B cell (primary cell): ENCODE data around the gene FHL1. TPM values are rescaled to one million over a fixed set of nuclear protein-coding genes. Genes with fewer than 3 reads are reported as not detected.

Experiments used
- ATAC-seq: fragments of 200-7000 bp; cut with Tn5 transposase; one replicate; pipeline ENCODE4 v1.10.0; 2021; ENCODE audit warnings: low read depth, mild to moderate bottlenecking, moderate number of reproducible peaks, moderate library complexity
- CTCF ChIA-PET: fragments of 350-600 bp; sonication (Branson Sonifier 250); formaldehyde crosslinking; loops from one replicate; lab custom pipeline; 2021; ENCODE audit warnings: antibody characterized with exemption, inconsistent platforms; lab: Charles Lee
- POLR2A ChIA-PET: fragments of 350-600 bp; sonication (Branson Sonifier 250); formaldehyde crosslinking; loops from one replicate; lab custom pipeline; 2021; ENCODE audit warnings: antibody characterized with exemption; lab: Charles Lee
- DNase-seq: peaks from one replicate; pipeline ENCODE4 v3.0.0; 2013
- H2AFZ ChIP-seq: 2 replicates; pipeline ENCODE4 v1.6.1; 2012; ENCODE audit warnings: mild to moderate bottlenecking, low read depth, low read length; ENCODE audit not compliant: insufficient read depth, poor library complexity, severe bottlenecking
- H3K27ac ChIP-seq, 2 donors: 1 replicate in 1 of 2; 2 replicates in 1 of 2; pipeline ENCODE4 v1.5.1; 2012 to 2013; ENCODE audit warnings: low read length in 2 of 2, mild to moderate bottlenecking in 2 of 2, moderate library complexity in 1 of 2
- H3K27me3 ChIP-seq, 4 experiments: fragments of 200-600 bp in 1 of 4; sonication (generic) in 1 of 4; replicated peaks in 1 of 4; 1 replicate in 2 of 4; 2 replicates in 2 of 4; pipeline versions ENCODE4 v1.6.1 to v1.7.0; 2013 to 2016; ENCODE audit warnings: low read length in 3 of 4, mild to moderate bottlenecking in 2 of 4, mixed read lengths in 1 of 4, moderate library complexity in 1 of 4; ENCODE audit not compliant: insufficient read depth in 4 of 4, control insufficient read depth in 3 of 4; ENCODE audit errors: control extremely low read depth in 1 of 4
- H3K36me3 ChIP-seq, 2 experiments: replicated peaks in 1 of 2; 1 replicate in 1 of 2; 2 replicates in 1 of 2; pipeline versions ENCODE4 v1.6.1 to v1.7.1; 2013; ENCODE audit warnings: low read length in 1 of 2; ENCODE audit not compliant: insufficient read depth in 2 of 2, control insufficient read depth in 1 of 2; ENCODE audit errors: control extremely low read depth in 1 of 2, extremely low read depth in 1 of 2
- H3K4me1 ChIP-seq, 2 donors: fragments of 200-600 bp in 1 of 2; sonication (generic) in 1 of 2; 1 replicate in 1 of 2; 2 replicates in 1 of 2; pipeline versions ENCODE4 v1.5.1 to v1.6.1; 2013 to 2017; ENCODE audit warnings: low read length in 2 of 2; ENCODE audit not compliant: control insufficient read depth in 2 of 2, insufficient read depth in 2 of 2
- H3K4me2 ChIP-seq: replicated peaks from 2 replicates; pipeline ENCODE3; 2012; ENCODE audit warnings: mild to moderate bottlenecking, low read depth, low read length; ENCODE audit not compliant: poor library complexity, severe bottlenecking
- H3K4me3 ChIP-seq, 5 experiments: fragments of 200-600 bp in 1 of 5; sonication (generic) in 1 of 5; 1 replicate in 3 of 5; 2 replicates in 2 of 5; pipeline versions ENCODE4 v1.5.1 to v1.7.0; 2011 to 2016; ENCODE audit warnings: low read length in 4 of 5, mild to moderate bottlenecking in 4 of 5, low read depth in 2 of 5, control low read depth in 1 of 5, moderate library complexity in 1 of 5; ENCODE audit not compliant: insufficient read depth in 1 of 5; ENCODE audit errors: control extremely low read depth in 1 of 5, extremely low read depth in 1 of 5
- H3K79me2 ChIP-seq: fragments of 200-600 bp; sonication (generic); one replicate; pipeline ENCODE4 v1.6.0; 2016; ENCODE audit warnings: low read length; ENCODE audit not compliant: control insufficient read depth, insufficient read depth
- H3K9ac ChIP-seq: fragments of 200-600 bp; sonication (generic); 2 replicates; pipeline ENCODE4 v1.6.1; 2017; ENCODE audit warnings: mild to moderate bottlenecking, low read length, moderate library complexity
- H3K9me3 ChIP-seq, 3 donors: one replicate each; pipeline versions ENCODE4 v1.6.1 to v1.7.1; 2013; ENCODE audit warnings: low read length in 2 of 3; ENCODE audit not compliant: control insufficient read depth in 2 of 3, insufficient read depth in 1 of 3; ENCODE audit errors: control extremely low read depth in 1 of 3
- H4K20me1 ChIP-seq: 2 replicates; pipeline ENCODE4 v1.6.0; 2012; ENCODE audit warnings: mild to moderate bottlenecking, low read length; ENCODE audit not compliant: insufficient read depth, control insufficient read depth, poor library complexity, severe bottlenecking
- H3K27ac Mint-ChIP-seq: one replicate; pipeline ENCODE4 v1.8.0; 2021; ENCODE audit warnings: mixed read lengths
- H3K27me3 Mint-ChIP-seq: one replicate; pipeline ENCODE4 v1.8.0; 2021; ENCODE audit warnings: mixed read lengths
- H3K4me1 Mint-ChIP-seq: one replicate; pipeline ENCODE4 v1.8.0; 2021; ENCODE audit warnings: mixed read lengths
- H3K4me3 Mint-ChIP-seq: one replicate; pipeline ENCODE4 v1.8.0; 2021; ENCODE audit warnings: mixed read lengths
- H3K9me3 Mint-ChIP-seq: one replicate; pipeline ENCODE4 v1.8.0; 2022; ENCODE audit warnings: mixed read lengths; ENCODE audit not compliant: insufficient read depth
- EZH2 ChIP-seq: IDR thresholded peaks from 2 replicates; pipeline ENCODE4 v1.6.1; 2012; ENCODE audit warnings: borderline replicate concordance, low read depth, mild to moderate bottlenecking, moderate library complexity, low read length; ENCODE audit not compliant: insufficient read depth, poor library complexity, severe bottlenecking
- WGBS: methylation state at CpG from one replicate; pipeline ENCODE4 v1.1.5; 2013; ENCODE audit warnings: missing lambda C conversion rate; ENCODE audit not compliant: insufficient coverage; 5-methylcytosine and 5-hydroxymethylcytosine counted together
- intact Hi-C: fragments of 100-400 bp; cut with micrococcal nuclease; formaldehyde crosslinking; loops from one replicate; pipeline ENCODE4 v1.10.0; 2022
- polyA plus RNA-seq: library from polyadenylated mRNA; depleted of rRNA; stranded (reverse); fragments of >200 nt; gene quantifications from 2 replicates; pipeline ENCODE4 v1.2.3, GENCODE V29; 2012
- total RNA-seq, 2 donors: library from RNA; stranded (reverse); fragments of 120-200 nt in 1 of 2; gene quantifications; 1 replicate in 1 of 2; 2 replicates in 1 of 2; pipeline versions ENCODE4 v1.2.3 to v1.2.4, GENCODE V29; 2013 to 2022
- TF ChIP-seq, protein P1 (sequence below): fragments of 200-600 bp; IDR thresholded peaks from one replicate; pipeline ENCODE4 v1.8.0; 2022; ENCODE audit warnings: antibody characterized with exemption, mild to moderate bottlenecking

The FHL1 gene
- total and polyA plus RNA-seq, 2 donors (not counting 1 experiment from before 2014, with no cell fraction given) = 6.7 to 8.0 TPM

DNA sequence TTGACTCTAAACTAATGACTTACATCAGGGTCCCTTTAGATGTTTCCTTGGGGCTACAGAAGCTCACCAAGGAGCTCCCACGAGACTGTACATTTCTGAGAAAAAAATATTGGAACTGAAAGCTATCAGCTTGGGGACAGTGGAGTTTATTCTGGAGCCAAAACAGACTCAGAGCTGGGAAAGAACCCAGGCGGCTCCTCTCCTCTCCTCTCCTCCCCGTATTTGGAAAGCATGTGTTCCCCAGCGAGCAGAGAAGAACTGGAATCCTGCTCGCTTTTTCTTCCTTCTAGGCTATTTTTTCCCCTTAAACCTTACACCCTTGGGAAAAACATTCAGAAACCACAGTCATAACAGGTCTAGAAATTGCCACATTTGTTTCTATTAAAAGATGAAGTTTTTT lies 108.2 kb downstream of the FHL1 start:
- no peak for ATAC-seq
- Mint-ChIP-seq H3K4me1 (peaks cover 7% of the 10 kb centered on the region), H3K27me3 (no peaks in the 10 kb centered on the region), H3K4me3 (no peak overlapping the region), H3K9me3 (no peaks in the 10 kb centered on the region), H3K27ac (no peak overlapping the region)
- H2AFZ ChIP-seq = no peak overlapping the region
- POLR2A ChIA-PET = no interaction called here
- H3K4me2 ChIP-seq = no peak overlapping the region
- no CpG with 5 or more reads among the region's 5 CpGs for WGBS
- peaks cover 0 to 6% of the 10 kb centered on the region in 2 donors for H3K4me1 ChIP-seq
- H3K4me3 ChIP-seq = no peak overlapping the region
- H3K9me3 ChIP-seq = no peaks in the 10 kb centered on the region
- DNase-seq = no peak
- H3K79me2 ChIP-seq = no peaks in the 10 kb centered on the region
- intact Hi-C loops = no loop called here
- no peaks in the 10 kb centered on the region for H3K27me3 ChIP-seq
- no peak overlapping the region for H3K9ac ChIP-seq
- H3K36me3 ChIP-seq = no peaks in the 10 kb centered on the region
- CTCF ChIA-PET = interaction anchor here (1.6 kb wide), 1 partner anchor 12 kb away, joined by 5 read pairs; no protein-coding TSS in a partner anchor
- no peak for TF ChIP-seq EZH2
- TF ChIP-seq, protein P1, sequence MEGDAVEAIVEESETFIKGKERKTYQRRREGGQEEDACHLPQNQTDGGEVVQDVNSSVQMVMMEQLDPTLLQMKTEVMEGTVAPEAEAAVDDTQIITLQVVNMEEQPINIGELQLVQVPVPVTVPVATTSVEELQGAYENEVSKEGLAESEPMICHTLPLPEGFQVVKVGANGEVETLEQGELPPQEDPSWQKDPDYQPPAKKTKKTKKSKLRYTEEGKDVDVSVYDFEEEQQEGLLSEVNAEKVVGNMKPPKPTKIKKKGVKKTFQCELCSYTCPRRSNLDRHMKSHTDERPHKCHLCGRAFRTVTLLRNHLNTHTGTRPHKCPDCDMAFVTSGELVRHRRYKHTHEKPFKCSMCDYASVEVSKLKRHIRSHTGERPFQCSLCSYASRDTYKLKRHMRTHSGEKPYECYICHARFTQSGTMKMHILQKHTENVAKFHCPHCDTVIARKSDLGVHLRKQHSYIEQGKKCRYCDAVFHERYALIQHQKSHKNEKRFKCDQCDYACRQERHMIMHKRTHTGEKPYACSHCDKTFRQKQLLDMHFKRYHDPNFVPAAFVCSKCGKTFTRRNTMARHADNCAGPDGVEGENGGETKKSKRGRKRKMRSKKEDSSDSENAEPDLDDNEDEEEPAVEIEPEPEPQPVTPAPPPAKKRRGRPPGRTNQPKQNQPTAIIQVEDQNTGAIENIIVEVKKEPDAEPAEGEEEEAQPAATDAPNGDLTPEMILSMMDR = no peak
- no peaks in the 10 kb centered on the region for H4K20me1 ChIP-seq
- no peak overlapping the region for H3K27ac ChIP-seq

DNA sequence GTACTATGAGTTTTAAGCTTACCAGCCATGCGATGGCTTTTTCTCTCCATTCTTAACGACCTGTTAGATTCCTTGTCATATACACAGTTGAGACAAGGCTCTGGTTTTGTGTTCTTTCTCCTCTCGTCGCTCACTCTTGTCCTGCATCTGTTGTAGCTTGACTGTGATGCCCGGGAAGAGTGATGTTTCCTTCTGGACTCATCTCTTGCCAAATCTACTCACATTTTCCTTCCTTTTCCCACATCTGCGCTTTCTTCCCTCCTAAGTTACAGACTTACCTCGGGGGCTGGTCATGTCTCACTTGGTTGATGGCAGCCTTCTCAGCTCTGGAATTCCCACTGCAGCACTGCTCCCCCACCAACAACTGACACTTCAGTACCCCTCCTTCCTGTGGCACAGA lies 108.7 kb downstream of the FHL1 start:
- H3K27me3 ChIP-seq = no peaks in the 10 kb centered on the region
- no peak overlapping the region for H3K4me2 ChIP-seq
- H3K27ac ChIP-seq = no peak overlapping the region
- no peak overlapping the region for H3K9ac ChIP-seq
- no peak for DNase-seq
- H3K4me3 ChIP-seq = no peak overlapping the region
- Mint-ChIP-seq H3K4me3 (no peak overlapping the region), H3K27ac (no peak overlapping the region), H3K4me1 (peaks cover 7% of the 10 kb centered on the region), H3K27me3 (no peaks in the 10 kb centered on the region), H3K9me3 (no peaks in the 10 kb centered on the region)
- intact Hi-C loops = no loop called here
- no peak for ATAC-seq
- H3K9me3 ChIP-seq = no peaks in the 10 kb centered on the region
- H3K79me2 ChIP-seq = no peaks in the 10 kb centered on the region
- WGBS = 66% methylated on average over 3 of the region's 7 CpGs
- no peaks in the 10 kb centered on the region for H4K20me1 ChIP-seq
- TF ChIP-seq, protein P1 = no peak
- no peak for TF ChIP-seq EZH2
- H3K4me1 ChIP-seq = peaks cover 0 to 6% of the 10 kb centered on the region in 2 donors
- H3K36me3 ChIP-seq = no peaks in the 10 kb centered on the region
- CTCF ChIA-PET = interaction anchor here (1.6 kb wide), 1 partner anchor 12 kb away, joined by 5 read pairs; no protein-coding TSS in a partner anchor
- POLR2A ChIA-PET = no interaction called here
- H2AFZ ChIP-seq = no peak overlapping the region
